GM19468 (cell line): Measurements from ENCODE around the gene ZNF621.

Experiments
- ATAC-seq: cut with Tn5 transposase; IDR thresholded peaks from one replicate; pipeline ENCODE4 v1.9.1; 2021; ENCODE audit warnings: mild to moderate bottlenecking, moderate library complexity, moderate number of reproducible peaks; ENCODE audit not compliant: unreplicated experiment; ENCODE audit errors: extremely low read depth

ZNF621 gene

GRCh38 chr3:40524568-40525285 lies at the start of gene ZNF621:
Gene ZNF621 (plus strand): TSS chr3:40524960. CDS start chr3:40525841, 881 bp downstream.
- ATAC-seq: peak; percentile 95

GRCh38 chr3:40476478-40477470 lies 48.0 kb upstream of the ZNF621 start, which contains the start of gene ZNF619:
Gene ZNF619 (plus strand): TSS chr3:40477122. CDS start chr3:40477980, 858 bp downstream.
- no peak for ATAC-seq

- ATAC-seq: no peak
Measured at GRCh38 chr3:40477666-40478065, 47.1 kb upstream of the ZNF621 start.

GRCh38 chr3:40487172-40487571 lies 37.6 kb upstream of the ZNF621 start:
- ATAC-seq: no peak

GRCh38 chr3:40490916-40491315 lies 33.8 kb upstream of the ZNF621 start:
- ATAC-seq: no peak

- ATAC-seq: no peak
Measured at GRCh38 chr3:40494698-40495097, 30.1 kb upstream of the ZNF621 start.

- ATAC-seq: no peak
Measured at GRCh38 chr3:40497288-40497687, 27.5 kb upstream of the ZNF621 start.

- no peak for ATAC-seq
Measured at GRCh38 chr3:40499952-40500351, 24.8 kb upstream of the ZNF621 start.

GRCh38 chr3:40502034-40502433 lies 22.7 kb upstream of the ZNF621 start:
- ATAC-seq: no peak

GRCh38 chr3:40504636-40505430 lies 19.9 kb upstream of the ZNF621 start:
- ATAC-seq: no peak

- ATAC-seq: peak; percentile 22
Measured at GRCh38 chr3:40505599-40506462, 18.9 kb upstream of the ZNF621 start, which contains the start of gene ZNF620. Gene ZNF620 (plus strand): TSS chr3:40506039. CDS start chr3:40506353, 314 bp downstream.

GRCh38 chr3:40511031-40511718 lies 13.6 kb upstream of the ZNF621 start:
- ATAC-seq: no peak

GRCh38 chr3:40516201-40516600 lies 8.6 kb upstream of the ZNF621 start:
- no peak for ATAC-seq

- ATAC-seq: no peak
Measured at GRCh38 chr3:40518067-40518466, 6.7 kb upstream of the ZNF621 start.

GRCh38 chr3:40518848-40519247 lies 5.9 kb upstream of the ZNF621 start:
- ATAC-seq: no peak

- no peak for ATAC-seq
Measured at GRCh38 chr3:40521254-40521653, 3.5 kb upstream of the ZNF621 start.

- ATAC-seq: no peak
Measured at GRCh38 chr3:40523781-40524180, 979 bp upstream of the ZNF621 start.

- ATAC-seq: no peak
Measured at GRCh38 chr3:40524222-40524567, 565 bp upstream of the ZNF621 start.

- no peak for ATAC-seq
Measured at GRCh38 chr3:40528426-40528825, 3.7 kb downstream of the ZNF621 start.
